Right ventricle myocardium inferior (tissue), 1 donor: ENCODE results near the gene LDLRAP1. TPM values are rescaled to one million over a fixed set of nuclear protein-coding genes. Genes with fewer than 3 reads are reported as not detected.

Experiments
- ATAC-seq: fragments of 200-7000 bp; cut with Tn5 transposase; one replicate; pipeline ENCODE4 v1.9.1; 2020; ENCODE audit warnings: mild to moderate bottlenecking, moderate library complexity
- DNase-seq: peaks from one replicate; pipeline ENCODE4 v3.0.0; 2021; ENCODE audit errors: missing footprints
- intact Hi-C: fragments of 100-400 bp; cut with DNase I; formaldehyde crosslinking; loops from one replicate; pipeline ENCODE4 v1.11.0; 2022
- total RNA-seq: library from RNA; stranded (reverse); fragmentation: NEBNext Ultra II Directional; extraction: Animal tissue kit (Norgen Biotek cat#: 25700); gene quantifications from one replicate; pipeline ENCODE4 v1.2.1, GENCODE V29; 2021
- donor health status: DM: no; HTN: yes; CAD: no; lungs with severe emphysema.

The LDLRAP1 gene
- total RNA-seq, 1 donor from 2014 or later: 12.3 TPM

- ATAC-seq: no peak
- intact Hi-C loops: no loop called here
- DNase-seq: no peak
These were observed 67.6 kb downstream of the LDLRAP1 start for GRCh38 chr1:25610822-25611630.

GRCh38 chr1:25611843-25612242 lies 68.4 kb downstream of the LDLRAP1 start:
- ATAC-seq (no peak), DNase-seq (no peak)
- intact Hi-C loops: no loop called here

- ATAC-seq (no peak), DNase-seq (no peak)
- intact Hi-C loops: no loop called here
These were observed 69.0 kb downstream of the LDLRAP1 start for GRCh38 chr1:25612421-25612820.

GRCh38 chr1:25613091-25613490 lies 69.7 kb downstream of the LDLRAP1 start:
- ATAC-seq (no peak), DNase-seq (no peak)
- intact Hi-C loops: no loop called here

GRCh38 chr1:25614501-25615171 lies 71.2 kb downstream of the LDLRAP1 start:
- no peak for ATAC-seq
- intact Hi-C loops: loop anchor here (5.0 kb wide), 1 partner anchor 67 kb away; no protein-coding TSS in a partner anchor
- no peak for DNase-seq

- intact Hi-C loops: loop anchor here (5.0 kb wide), 1 partner anchor 68 kb away; no protein-coding TSS in a partner anchor
- ATAC-seq (no peak), DNase-seq (no peak)
These were observed 71.8 kb downstream of the LDLRAP1 start for GRCh38 chr1:25615172-25615541.

- intact Hi-C loops: loop anchor here (1.0 to 5.0 kb wide), 4 partner anchors 43 to 129 kb away; no protein-coding TSS in a partner anchor
These were observed 72.2 kb downstream of the LDLRAP1 start for GRCh38 chr1:25615563-25616094.

GRCh38 chr1:25616095-25616986 lies 72.9 kb downstream of the LDLRAP1 start, which contains the start of gene MAN1C1:
Gene MAN1C1 (plus strand): TSS chr1:25616791. CDS start chr1:25617798, 1,007 bp downstream.
- DNase-seq (peak; percentile 94), ATAC-seq (peak; percentile 93)
- intact Hi-C loops: loop anchor here (1.0 to 5.0 kb wide), 4 partner anchors 42 to 128 kb away; no protein-coding TSS in a partner anchor

More at GRCh38 chr1:25615563-25616094, 72.2 kb downstream of the LDLRAP1 start:
- ATAC-seq: no peak
- no peak for DNase-seq

- intact Hi-C loops: loop anchor here (1.0 to 5.0 kb wide), 4 partner anchors 42 to 128 kb away; no protein-coding TSS in a partner anchor
- DNase-seq: no peak
These were observed 73.7 kb downstream of the LDLRAP1 start for GRCh38 chr1:25616987-25617624.

GRCh38 chr1:25617625-25618432 lies 74.4 kb downstream of the LDLRAP1 start:
- ATAC-seq: no peak
- intact Hi-C loops: loop anchor here (2.0 to 5.0 kb wide), 3 partner anchors 41 to 127 kb away; no protein-coding TSS in a partner anchor
- DNase-seq: peak; percentile 75

More at GRCh38 chr1:25616987-25617624, 73.7 kb downstream of the LDLRAP1 start:
- no peak for ATAC-seq

GRCh38 chr1:25618433-25618808 lies 75.0 kb downstream of the LDLRAP1 start:
- DNase-seq (no peak), ATAC-seq (no peak)
- intact Hi-C loops: loop anchor here (5.0 kb wide), 1 partner anchor 71 kb away; no protein-coding TSS in a partner anchor

Other genes with a start within 250 kb of the LDLRAP1 start
- 70.5 TPM for gene TMEM50A, start 205.3 kb upstream of the LDLRAP1 start, total RNA-seq
- 1.7 TPM for gene RHCE, start 122.8 kb upstream of the LDLRAP1 start, total RNA-seq
- 13.7 TPM for gene MACO1, start 112.7 kb upstream of the LDLRAP1 start, total RNA-seq
- gene MAN1C1, start 73.2 kb downstream of the LDLRAP1 start, total RNA-seq: 19.5 TPM